IPS-NIHi7 (cell line): ENCODE measurements around the gene RITA1.
"Not testable (repeated sequence)": the region's sequence is repeated elsewhere in the genome, so short reads cannot be mapped to it uniquely, and the experiment has no call there.

Experiments used
- DNase-seq: peaks from one replicate; pipeline ENCODE4 v3.0.0; 2012; ENCODE audit warnings: mixed read lengths; ENCODE audit errors: extremely low spot score

The RITA1 gene

GRCh38 chr12:113203852-113204760, 18.6 kb downstream of the RITA1 start:
- DNase-seq = no peak

DNA sequence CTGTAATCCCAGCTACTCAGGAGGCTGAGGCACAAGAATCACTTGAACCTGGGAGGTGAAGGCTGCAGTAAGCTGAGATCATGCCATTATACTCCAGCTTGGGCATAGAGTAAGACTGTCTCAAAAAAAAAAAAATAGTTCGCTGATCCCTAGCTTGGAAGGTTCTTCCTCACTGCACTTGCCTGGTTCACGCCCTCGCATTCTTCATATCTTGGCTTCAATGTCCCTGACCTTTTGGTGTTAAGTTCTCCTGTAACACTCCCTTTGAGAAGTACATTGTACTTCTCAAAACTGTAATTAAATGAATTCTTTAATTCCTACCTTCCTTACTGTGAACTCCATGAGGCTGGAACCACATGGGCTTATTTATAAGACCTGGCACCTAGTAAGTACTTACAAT, 19.3 kb downstream of the RITA1 start:
- no peak for DNase-seq

DNA sequence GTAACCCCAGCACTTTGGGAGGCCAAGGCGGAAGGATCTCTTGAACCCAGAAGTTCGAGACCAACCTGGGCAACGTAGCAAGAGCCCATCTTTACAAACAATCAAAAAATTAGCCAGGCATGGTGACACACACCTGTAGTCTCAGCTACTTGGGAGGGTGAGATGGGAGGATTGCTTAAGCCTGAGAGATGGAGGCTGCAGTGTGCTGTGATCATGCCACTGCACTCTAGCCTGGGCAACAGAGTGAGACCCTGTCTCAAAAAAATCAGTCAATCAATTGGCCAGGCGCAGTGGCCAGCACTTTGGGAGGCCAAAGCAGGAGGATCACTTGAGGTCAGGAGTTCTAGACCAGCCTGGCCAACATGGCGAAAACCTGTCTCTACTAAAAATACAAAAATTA, 21.3 kb downstream of the RITA1 start:
- DNase-seq = not testable (repeated sequence)

- no peak for DNase-seq
These were observed 22.1 kb downstream of the RITA1 start for GRCh38 chr12:113207613-113208040.

- no peak for DNase-seq
These were observed 22.8 kb downstream of the RITA1 start for GRCh38 chr12:113208041-113208934.

DNA sequence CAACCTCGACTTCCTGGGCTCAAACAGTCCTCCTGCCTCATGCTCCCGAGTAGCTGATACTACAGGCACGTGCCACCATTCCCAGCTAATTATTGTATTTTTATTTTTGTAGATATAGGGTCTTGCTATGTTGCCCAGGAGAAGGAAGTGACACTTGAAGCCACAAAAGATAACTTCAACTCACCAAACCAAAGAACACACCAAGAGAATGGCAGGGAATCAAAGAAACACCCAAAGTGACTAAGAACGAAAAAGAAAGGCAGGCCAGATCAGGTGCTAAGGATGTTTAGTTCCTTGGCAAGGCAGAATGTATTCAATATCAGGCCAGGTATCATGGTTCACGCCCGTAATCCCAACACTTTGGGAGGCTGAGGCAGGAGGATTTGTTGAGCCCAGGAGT, 25.6 kb downstream of the RITA1 start:
- DNase-seq = no peak

- DNase-seq = no peak
These were observed 29.4 kb downstream of the RITA1 start for GRCh38 chr12:113214895-113215400.

DNA sequence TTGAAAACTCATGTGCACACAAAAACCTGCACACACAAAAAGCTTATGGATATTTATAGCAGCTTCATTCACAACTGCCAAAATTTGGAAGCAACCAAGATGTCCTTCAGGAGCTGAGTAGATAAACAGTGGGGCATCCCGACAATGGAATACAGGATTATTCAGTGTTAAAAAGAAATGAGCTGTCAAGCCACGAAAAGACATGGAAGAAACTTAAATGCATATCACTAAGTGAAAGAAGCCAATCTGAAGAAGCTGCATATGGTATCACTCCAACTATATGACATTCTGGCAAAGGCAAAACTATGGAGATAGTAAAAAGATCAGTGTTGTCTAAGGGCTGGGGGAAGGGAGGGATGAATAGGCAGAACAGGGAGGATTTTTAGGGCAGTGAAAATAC, 30.5 kb downstream of the RITA1 start:
- DNase-seq = no peak

GRCh38 chr12:113220593-113221180, 35.2 kb downstream of the RITA1 start:
- no peak for DNase-seq

- peak; percentile 96 for DNase-seq
These were observed 35.9 kb downstream of the RITA1 start, which contains the start of gene TPCN1 for GRCh38 chr12:113221181-113221996. Gene TPCN1, plus strand, starts transcription at chr12:113221464. Its CDS starts 5,389 bp downstream, at chr12:113226853.

DNA sequence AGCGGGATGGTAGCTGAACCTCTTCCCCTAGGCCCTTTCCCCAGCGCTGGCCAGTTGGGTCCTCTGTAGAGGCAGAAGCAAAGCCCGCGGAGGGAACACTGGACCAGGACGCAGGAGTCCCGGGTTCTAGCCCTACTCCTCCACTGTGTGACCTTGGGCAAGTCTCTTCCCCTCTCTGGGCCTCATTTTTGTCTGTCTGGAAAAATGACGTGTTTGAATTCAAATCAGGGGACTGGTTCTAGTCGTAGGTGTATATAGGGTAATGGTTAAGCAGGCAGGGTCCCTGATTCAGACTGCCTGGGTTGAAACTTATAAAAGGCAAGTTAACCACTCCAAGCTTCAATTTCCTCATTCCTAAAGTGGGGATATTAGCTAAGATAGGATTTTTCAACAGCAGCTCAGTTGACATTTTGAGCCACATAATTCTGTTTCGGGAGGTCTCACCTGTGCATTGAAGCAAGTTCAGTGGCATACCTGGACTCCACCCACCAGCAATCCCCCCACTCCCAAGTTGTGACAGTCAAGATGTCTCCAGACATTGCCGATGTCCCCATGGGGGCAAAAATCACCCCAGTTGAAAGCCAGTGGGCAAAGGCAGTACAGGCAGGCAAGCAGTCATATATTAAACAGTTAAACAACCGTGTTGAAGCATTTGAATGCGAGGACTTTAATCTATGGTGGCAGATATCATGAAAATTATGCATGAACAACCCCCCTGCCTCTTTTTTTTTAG, 36.6 kb downstream of the RITA1 start:
- DNase-seq = no peak

DNA sequence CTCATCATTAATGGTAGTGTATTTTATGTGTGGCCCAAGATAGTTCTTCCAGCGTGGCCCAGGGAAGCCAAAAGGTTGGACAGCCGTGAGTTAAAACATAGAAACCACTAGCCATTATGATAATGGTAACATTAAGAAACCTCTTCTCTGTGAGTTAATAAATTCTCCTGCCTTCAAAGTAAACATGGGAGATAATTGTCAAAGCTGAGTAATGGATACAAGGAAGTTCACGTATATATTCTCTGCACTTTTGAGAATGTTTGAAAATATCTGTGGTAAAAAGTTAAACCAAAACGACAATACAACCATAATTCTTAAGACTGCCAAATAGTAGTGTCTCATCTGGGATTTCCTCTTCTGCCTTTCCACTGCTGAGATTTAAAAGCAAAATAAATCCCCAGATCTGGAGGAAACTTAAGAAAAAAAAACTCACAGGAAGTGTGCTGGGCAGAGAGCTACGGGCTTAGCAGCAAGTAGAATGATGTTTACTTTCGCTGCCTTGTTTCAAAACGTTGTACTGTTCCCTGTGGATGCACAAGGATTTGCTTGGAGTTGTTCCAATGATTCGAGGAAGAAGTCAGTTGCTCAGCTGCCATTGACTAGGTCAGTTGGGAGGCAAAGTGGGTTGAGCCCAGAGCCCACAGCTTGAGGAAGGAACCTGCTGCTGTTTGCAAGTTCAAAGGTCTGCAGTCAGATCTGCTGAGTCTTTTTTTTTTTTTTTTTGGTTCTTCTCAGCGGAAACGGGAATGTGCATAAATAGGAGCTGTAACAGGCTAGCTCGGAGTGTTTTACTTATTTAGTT, 37.4 kb downstream of the RITA1 start:
- DNase-seq = no peak

- DNase-seq = no peak
These were observed 39.4 kb downstream of the RITA1 start for GRCh38 chr12:113224955-113225354.

GRCh38 chr12:113226696-113227568, 41.4 kb downstream of the RITA1 start:
- no peak for DNase-seq

DNA sequence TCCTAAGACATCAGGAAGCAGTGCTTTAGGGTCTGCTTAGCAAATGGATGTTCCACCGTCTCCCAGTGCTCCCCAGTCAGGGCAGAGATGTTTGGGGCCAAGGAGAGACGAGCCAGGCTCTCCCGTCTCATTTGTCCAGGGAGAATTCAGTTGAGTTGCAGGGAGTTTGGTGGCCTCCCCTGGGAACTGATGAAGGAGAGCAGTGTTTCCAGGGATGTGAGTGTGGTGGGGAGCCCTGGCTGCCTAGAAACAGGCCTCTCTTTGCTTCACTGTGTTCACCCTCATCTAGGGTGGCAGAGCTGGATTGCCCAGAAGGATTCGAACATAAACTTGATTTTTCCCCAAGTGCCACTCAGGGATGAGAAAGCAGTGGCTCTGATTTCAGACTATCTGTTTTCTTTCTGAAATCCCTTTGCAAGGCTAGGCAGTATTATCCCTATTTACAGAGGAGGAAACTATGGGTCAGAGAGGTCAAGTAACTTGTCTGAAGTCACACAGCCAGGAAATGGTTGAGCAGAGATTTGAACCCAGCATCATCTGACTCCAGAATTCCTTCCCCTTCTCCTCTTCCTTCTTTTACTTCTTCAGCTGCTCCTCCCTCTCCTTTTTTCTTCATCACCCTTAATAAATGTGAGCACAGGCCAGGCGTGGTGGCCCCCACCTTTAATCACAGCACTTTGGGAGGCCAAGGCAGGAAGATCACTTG, 42.3 kb downstream of the RITA1 start:
- DNase-seq = no peak

DNA sequence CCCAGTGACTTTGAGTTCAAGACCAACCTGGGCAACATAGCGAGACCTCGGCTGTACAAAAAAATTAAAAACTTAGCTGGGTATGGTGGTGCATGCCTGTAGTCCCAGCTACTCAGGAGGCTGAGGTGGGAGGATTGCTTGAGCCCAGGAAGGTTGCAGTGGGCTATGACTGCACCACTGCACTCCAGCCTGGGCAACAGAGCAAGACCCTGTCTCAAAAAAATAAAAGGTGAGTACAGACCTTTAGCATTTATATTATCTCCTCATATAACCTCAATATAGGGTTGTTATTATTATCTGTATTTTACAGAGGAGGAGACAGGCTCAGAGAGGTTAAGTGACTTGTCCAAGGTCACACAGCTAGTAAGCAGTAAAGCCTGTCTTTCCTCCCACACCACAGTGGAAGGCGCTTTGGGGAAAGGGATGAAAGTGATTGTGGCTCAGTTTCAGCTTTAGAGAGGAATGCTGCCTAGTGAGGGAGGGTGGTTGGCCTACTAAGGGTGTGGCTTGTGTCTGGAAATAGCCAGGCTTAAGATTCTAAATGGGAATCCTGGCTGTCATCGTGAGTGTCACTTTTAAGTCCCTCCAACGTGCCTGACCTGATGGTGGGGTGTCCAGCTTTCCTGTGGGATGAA, 43.0 kb downstream of the RITA1 start:
- no peak for DNase-seq
